K562 (cell line): Measurements from ENCODE around the gene FJX1.

Experiments
- BRD9 ChIP-seq: fragments of 450-650 bp; IDR thresholded peaks from 2 replicates; pipeline ENCODE4 v1.6.1; 2018; ENCODE audit warnings: low read depth; ENCODE audit not compliant: partially characterized antibody
- DPF2 ChIP-seq: fragments of 450-650 bp; IDR thresholded peaks from 2 replicates; pipeline ENCODE4 v1.6.1; 2016
- FOSL1 ChIP-seq: fragments of 200-800 bp; sonication (Bioruptor generic); conservative IDR thresholded peaks from 2 replicates; pipeline ENCODE4 v1.6.1; 2016; ENCODE audit warnings: missing genetic modification characterization, missing compliant biosample characterization
- HDAC6 ChIP-seq: IDR thresholded peaks from 2 replicates; pipeline ENCODE4 v1.6.1; 2012; ENCODE audit warnings: low read depth, mild to moderate bottlenecking, control low read depth, inconsistent platforms, low read length, moderate library complexity
- ZNF76 ChIP-seq: fragments of 250-450 bp; sonication (Bioruptor Pico); IDR thresholded peaks from 2 replicates; pipeline ENCODE4 v1.4.0; 2020; ENCODE audit warnings: mild to moderate bottlenecking, moderate library complexity, borderline replicate concordance
- TF ChIP-seq, protein P1 (sequence below): fragments of 250-450 bp; sonication (Bioruptor Pico); IDR thresholded peaks from 2 replicates; pipeline ENCODE4 v1.5.1; 2021; ENCODE audit warnings: mild to moderate bottlenecking
- TF ChIP-seq, protein P2 (sequence below): sonication (generic); formaldehyde crosslinking; IDR thresholded peaks from 2 replicates; pipeline ENCODE4 v1.8.0; 2022; ENCODE audit warnings: mild to moderate bottlenecking, missing genetic modification reagents
- TF ChIP-seq, protein P3 (sequence below): fragments of 200-600 bp; sonication (generic); IDR thresholded peaks from one replicate; pipeline ENCODE4 v1.6.1; 2012; ENCODE audit warnings: mild to moderate bottlenecking, low read depth, low read length, inconsistent platforms

GRCh38 chr11:35620795-35621194 is 2.5 kb downstream of the FJX1 start:
- no peak for TF ChIP-seq FOSL1 (tag)
- TF ChIP-seq, protein P1, sequence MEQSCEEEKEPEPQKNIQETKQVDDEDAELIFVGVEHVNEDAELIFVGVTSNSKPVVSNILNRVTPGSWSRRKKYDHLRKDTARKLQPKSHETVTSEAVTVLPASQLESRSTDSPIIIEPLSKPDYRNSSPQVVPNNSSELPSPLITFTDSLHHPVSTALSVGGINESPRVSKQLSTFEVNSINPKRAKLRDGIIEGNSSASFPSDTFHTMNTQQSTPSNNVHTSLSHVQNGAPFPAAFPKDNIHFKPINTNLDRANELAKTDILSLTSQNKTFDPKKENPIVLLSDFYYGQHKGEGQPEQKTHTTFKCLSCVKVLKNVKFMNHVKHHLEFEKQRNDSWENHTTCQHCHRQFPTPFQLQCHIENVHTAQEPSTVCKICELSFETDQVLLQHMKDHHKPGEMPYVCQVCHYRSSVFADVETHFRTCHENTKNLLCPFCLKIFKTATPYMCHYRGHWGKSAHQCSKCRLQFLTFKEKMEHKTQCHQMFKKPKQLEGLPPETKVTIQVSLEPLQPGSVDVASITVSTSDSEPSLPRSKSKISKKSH: no peak
- TF ChIP-seq HDAC6: no peak
- TF ChIP-seq DPF2: no peak
- TF ChIP-seq ZNF76: no peak
- TF ChIP-seq, protein P2, sequence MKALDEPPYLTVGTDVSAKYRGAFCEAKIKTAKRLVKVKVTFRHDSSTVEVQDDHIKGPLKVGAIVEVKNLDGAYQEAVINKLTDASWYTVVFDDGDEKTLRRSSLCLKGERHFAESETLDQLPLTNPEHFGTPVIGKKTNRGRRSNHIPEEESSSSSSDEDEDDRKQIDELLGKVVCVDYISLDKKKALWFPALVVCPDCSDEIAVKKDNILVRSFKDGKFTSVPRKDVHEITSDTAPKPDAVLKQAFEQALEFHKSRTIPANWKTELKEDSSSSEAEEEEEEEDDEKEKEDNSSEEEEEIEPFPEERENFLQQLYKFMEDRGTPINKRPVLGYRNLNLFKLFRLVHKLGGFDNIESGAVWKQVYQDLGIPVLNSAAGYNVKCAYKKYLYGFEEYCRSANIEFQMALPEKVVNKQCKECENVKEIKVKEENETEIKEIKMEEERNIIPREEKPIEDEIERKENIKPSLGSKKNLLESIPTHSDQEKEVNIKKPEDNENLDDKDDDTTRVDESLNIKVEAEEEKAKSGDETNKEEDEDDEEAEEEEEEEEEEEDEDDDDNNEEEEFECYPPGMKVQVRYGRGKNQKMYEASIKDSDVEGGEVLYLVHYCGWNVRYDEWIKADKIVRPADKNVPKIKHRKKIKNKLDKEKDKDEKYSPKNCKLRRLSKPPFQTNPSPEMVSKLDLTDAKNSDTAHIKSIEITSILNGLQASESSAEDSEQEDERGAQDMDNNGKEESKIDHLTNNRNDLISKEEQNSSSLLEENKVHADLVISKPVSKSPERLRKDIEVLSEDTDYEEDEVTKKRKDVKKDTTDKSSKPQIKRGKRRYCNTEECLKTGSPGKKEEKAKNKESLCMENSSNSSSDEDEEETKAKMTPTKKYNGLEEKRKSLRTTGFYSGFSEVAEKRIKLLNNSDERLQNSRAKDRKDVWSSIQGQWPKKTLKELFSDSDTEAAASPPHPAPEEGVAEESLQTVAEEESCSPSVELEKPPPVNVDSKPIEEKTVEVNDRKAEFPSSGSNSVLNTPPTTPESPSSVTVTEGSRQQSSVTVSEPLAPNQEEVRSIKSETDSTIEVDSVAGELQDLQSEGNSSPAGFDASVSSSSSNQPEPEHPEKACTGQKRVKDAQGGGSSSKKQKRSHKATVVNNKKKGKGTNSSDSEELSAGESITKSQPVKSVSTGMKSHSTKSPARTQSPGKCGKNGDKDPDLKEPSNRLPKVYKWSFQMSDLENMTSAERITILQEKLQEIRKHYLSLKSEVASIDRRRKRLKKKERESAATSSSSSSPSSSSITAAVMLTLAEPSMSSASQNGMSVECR (CRISPR knock-in tag): no peak
- no peak for TF ChIP-seq BRD9
- TF ChIP-seq, protein P3, sequence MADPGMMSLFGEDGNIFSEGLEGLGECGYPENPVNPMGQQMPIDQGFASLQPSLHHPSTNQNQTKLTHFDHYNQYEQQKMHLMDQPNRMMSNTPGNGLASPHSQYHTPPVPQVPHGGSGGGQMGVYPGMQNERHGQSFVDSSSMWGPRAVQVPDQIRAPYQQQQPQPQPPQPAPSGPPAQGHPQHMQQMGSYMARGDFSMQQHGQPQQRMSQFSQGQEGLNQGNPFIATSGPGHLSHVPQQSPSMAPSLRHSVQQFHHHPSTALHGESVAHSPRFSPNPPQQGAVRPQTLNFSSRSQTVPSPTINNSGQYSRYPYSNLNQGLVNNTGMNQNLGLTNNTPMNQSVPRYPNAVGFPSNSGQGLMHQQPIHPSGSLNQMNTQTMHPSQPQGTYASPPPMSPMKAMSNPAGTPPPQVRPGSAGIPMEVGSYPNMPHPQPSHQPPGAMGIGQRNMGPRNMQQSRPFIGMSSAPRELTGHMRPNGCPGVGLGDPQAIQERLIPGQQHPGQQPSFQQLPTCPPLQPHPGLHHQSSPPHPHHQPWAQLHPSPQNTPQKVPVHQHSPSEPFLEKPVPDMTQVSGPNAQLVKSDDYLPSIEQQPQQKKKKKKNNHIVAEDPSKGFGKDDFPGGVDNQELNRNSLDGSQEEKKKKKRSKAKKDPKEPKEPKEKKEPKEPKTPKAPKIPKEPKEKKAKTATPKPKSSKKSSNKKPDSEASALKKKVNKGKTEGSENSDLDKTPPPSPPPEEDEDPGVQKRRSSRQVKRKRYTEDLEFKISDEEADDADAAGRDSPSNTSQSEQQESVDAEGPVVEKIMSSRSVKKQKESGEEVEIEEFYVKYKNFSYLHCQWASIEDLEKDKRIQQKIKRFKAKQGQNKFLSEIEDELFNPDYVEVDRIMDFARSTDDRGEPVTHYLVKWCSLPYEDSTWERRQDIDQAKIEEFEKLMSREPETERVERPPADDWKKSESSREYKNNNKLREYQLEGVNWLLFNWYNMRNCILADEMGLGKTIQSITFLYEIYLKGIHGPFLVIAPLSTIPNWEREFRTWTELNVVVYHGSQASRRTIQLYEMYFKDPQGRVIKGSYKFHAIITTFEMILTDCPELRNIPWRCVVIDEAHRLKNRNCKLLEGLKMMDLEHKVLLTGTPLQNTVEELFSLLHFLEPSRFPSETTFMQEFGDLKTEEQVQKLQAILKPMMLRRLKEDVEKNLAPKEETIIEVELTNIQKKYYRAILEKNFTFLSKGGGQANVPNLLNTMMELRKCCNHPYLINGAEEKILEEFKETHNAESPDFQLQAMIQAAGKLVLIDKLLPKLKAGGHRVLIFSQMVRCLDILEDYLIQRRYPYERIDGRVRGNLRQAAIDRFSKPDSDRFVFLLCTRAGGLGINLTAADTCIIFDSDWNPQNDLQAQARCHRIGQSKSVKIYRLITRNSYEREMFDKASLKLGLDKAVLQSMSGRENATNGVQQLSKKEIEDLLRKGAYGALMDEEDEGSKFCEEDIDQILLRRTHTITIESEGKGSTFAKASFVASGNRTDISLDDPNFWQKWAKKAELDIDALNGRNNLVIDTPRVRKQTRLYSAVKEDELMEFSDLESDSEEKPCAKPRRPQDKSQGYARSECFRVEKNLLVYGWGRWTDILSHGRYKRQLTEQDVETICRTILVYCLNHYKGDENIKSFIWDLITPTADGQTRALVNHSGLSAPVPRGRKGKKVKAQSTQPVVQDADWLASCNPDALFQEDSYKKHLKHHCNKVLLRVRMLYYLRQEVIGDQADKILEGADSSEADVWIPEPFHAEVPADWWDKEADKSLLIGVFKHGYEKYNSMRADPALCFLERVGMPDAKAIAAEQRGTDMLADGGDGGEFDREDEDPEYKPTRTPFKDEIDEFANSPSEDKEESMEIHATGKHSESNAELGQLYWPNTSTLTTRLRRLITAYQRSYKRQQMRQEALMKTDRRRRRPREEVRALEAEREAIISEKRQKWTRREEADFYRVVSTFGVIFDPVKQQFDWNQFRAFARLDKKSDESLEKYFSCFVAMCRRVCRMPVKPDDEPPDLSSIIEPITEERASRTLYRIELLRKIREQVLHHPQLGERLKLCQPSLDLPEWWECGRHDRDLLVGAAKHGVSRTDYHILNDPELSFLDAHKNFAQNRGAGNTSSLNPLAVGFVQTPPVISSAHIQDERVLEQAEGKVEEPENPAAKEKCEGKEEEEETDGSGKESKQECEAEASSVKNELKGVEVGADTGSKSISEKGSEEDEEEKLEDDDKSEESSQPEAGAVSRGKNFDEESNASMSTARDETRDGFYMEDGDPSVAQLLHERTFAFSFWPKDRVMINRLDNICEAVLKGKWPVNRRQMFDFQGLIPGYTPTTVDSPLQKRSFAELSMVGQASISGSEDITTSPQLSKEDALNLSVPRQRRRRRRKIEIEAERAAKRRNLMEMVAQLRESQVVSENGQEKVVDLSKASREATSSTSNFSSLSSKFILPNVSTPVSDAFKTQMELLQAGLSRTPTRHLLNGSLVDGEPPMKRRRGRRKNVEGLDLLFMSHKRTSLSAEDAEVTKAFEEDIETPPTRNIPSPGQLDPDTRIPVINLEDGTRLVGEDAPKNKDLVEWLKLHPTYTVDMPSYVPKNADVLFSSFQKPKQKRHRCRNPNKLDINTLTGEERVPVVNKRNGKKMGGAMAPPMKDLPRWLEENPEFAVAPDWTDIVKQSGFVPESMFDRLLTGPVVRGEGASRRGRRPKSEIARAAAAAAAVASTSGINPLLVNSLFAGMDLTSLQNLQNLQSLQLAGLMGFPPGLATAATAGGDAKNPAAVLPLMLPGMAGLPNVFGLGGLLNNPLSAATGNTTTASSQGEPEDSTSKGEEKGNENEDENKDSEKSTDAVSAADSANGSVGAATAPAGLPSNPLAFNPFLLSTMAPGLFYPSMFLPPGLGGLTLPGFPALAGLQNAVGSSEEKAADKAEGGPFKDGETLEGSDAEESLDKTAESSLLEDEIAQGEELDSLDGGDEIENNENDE: no peak
